OCI-LY1 (cell line): ENCODE measurements around the gene NDUFAF3.

ENCODE experiments used
- EZH2 ChIP-seq: fragments of 200-600 bp; sonication (generic), shearing (Covaris generic); IDR thresholded peaks from 2 replicates; pipeline ENCODE4 v1.8.0; 2017; ENCODE audit warnings: borderline replicate concordance, mixed run types, mild to moderate bottlenecking, antibody characterized with exemption, low read length, moderate library complexity, mixed read lengths
- TF ChIP-seq, protein P1 (sequence below): fragments of 200-600 bp; sonication (generic), shearing (Covaris generic); IDR thresholded peaks from 2 replicates; pipeline ENCODE4 v1.5.1; 2017; ENCODE audit warnings: mild to moderate bottlenecking, antibody characterized with exemption, low read length, moderate library complexity, mixed read lengths

- no peak for TF ChIP-seq EZH2
- TF ChIP-seq, protein P1, sequence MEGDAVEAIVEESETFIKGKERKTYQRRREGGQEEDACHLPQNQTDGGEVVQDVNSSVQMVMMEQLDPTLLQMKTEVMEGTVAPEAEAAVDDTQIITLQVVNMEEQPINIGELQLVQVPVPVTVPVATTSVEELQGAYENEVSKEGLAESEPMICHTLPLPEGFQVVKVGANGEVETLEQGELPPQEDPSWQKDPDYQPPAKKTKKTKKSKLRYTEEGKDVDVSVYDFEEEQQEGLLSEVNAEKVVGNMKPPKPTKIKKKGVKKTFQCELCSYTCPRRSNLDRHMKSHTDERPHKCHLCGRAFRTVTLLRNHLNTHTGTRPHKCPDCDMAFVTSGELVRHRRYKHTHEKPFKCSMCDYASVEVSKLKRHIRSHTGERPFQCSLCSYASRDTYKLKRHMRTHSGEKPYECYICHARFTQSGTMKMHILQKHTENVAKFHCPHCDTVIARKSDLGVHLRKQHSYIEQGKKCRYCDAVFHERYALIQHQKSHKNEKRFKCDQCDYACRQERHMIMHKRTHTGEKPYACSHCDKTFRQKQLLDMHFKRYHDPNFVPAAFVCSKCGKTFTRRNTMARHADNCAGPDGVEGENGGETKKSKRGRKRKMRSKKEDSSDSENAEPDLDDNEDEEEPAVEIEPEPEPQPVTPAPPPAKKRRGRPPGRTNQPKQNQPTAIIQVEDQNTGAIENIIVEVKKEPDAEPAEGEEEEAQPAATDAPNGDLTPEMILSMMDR, result no peak
Observed at GRCh38 chr3:48985831-48986376, 36.0 kb upstream of the NDUFAF3 start.
